Measurements from ENCODE around the gene NAGK.

- TF ChIP-seq, protein P1, sequence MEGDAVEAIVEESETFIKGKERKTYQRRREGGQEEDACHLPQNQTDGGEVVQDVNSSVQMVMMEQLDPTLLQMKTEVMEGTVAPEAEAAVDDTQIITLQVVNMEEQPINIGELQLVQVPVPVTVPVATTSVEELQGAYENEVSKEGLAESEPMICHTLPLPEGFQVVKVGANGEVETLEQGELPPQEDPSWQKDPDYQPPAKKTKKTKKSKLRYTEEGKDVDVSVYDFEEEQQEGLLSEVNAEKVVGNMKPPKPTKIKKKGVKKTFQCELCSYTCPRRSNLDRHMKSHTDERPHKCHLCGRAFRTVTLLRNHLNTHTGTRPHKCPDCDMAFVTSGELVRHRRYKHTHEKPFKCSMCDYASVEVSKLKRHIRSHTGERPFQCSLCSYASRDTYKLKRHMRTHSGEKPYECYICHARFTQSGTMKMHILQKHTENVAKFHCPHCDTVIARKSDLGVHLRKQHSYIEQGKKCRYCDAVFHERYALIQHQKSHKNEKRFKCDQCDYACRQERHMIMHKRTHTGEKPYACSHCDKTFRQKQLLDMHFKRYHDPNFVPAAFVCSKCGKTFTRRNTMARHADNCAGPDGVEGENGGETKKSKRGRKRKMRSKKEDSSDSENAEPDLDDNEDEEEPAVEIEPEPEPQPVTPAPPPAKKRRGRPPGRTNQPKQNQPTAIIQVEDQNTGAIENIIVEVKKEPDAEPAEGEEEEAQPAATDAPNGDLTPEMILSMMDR (IDR thresholded peaks at IDR 0.05; ENCODE audit: low read depth, low read length, poor library complexity, severe bottlenecking), result no peak
- no peak for TF ChIP-seq EZH2phosphoT487 (IDR thresholded peaks at IDR 0.05; ENCODE audit: borderline replicate concordance, low read length)
Observed at GRCh38 chr2:71121479-71121878, 53.0 kb downstream of the NAGK start.

Measured in DOHH2 (cell line).